ENCODE data around the gene MANF. TPM values are rescaled to one million over a fixed set of nuclear protein-coding genes. Genes with fewer than 3 reads are reported as not detected.

The MANF gene
- total RNA-seq, 1 experiment from 2014 or later: 27.2 TPM

GRCh38 chr3:51389423-51390183 lies 4.5 kb downstream of the MANF start:
- DNase-seq: peak; percentile 85
- H4K20me1 ChIP-seq (ENCODE audit: insufficient read depth, low read depth, low read length): peaks cover 23% of the 10 kb centered on the region
- H3K36me3 ChIP-seq (ENCODE audit: insufficient read depth, low read length): peaks cover 24% of the 10 kb centered on the region; the same call in 1 of the 2 replicates
- H3K9me2 ChIP-seq (replicated peaks; ENCODE audit: insufficient read depth, low read length): no peaks in the 10 kb centered on the region
- H3K27me3 ChIP-seq (ENCODE audit: low read length): no peaks in the 10 kb centered on the region
- peak overlapping the region; percentile 14; the same call in 1 of the 2 replicates for H3K4me3 ChIP-seq (ENCODE audit: low read length)
- H3K9me3 ChIP-seq (ENCODE audit: low read length): no peaks in the 10 kb centered on the region
- peaks cover 67% of the 10 kb centered on the region for H3K4me1 ChIP-seq (ENCODE audit: low read length)
- H3K9ac ChIP-seq (ENCODE audit: low read length): peak overlapping the region; percentile 68
- H3K4me2 ChIP-seq (ENCODE audit: low read depth, low read length, poor library complexity, severe bottlenecking): peak overlapping the region; percentile 57
- no peak overlapping the region for H3K27ac ChIP-seq (ENCODE audit: low read length)
- H3K79me2 ChIP-seq (ENCODE audit: low read length): peaks cover 55% of the 10 kb centered on the region
- H2AFZ ChIP-seq (ENCODE audit: low read length): no peak overlapping the region

GRCh38 chr3:51390246-51391074 lies 5.4 kb downstream of the MANF start:
- Histone ChIP-seq H3K9me3 (ENCODE audit: low read length) (no peaks in the 10 kb centered on the region), H3K4me3 (ENCODE audit: low read length) (peak overlapping the region; percentile 60), H3K4me1 (ENCODE audit: low read length) (peaks cover 67% of the 10 kb centered on the region), H3K27me3 (ENCODE audit: low read length) (no peaks in the 10 kb centered on the region), H3K9me2 (replicated peaks; ENCODE audit: insufficient read depth, low read length) (no peaks in the 10 kb centered on the region), H3K36me3 (ENCODE audit: insufficient read depth, low read length) (peaks cover 30% of the 10 kb centered on the region; the same call in 1 of the 2 replicates), H3K4me2 (ENCODE audit: low read depth, low read length, poor library complexity, severe bottlenecking) (peak overlapping the region; percentile 57), H4K20me1 (ENCODE audit: insufficient read depth, low read depth, low read length) (peaks cover 23% of the 10 kb centered on the region), H3K79me2 (ENCODE audit: low read length) (peaks cover 60% of the 10 kb centered on the region), H3K9ac (ENCODE audit: low read length) (peak overlapping the region; percentile 68), H3K27ac (ENCODE audit: low read length) (peak overlapping the region; percentile 19; the same call in 1 of the 2 replicates), H2AFZ (ENCODE audit: low read length) (no peak overlapping the region)
- DNase-seq: peak; percentile 61

- H3K9me3 ChIP-seq (ENCODE audit: low read length): no peaks in the 10 kb centered on the region
- peak within 1 kb of the TSS; percentile 44; the same call in 1 of the 2 replicates for H3K27ac ChIP-seq (ENCODE audit: low read length)
- H3K4me1 ChIP-seq (ENCODE audit: low read length): peaks cover 65% of the 10 kb centered on the region
- peak; percentile 98 for DNase-seq
- no peaks in the 10 kb centered on the region for H3K9me2 ChIP-seq (replicated peaks; ENCODE audit: insufficient read depth, low read length)
- peaks cover 35% of the 10 kb centered on the region; the same call in 1 of the 2 replicates for H3K36me3 ChIP-seq (ENCODE audit: insufficient read depth, low read length)
- H3K4me3 ChIP-seq (ENCODE audit: low read length): peak within 1 kb of the TSS; percentile 81
- peaks cover 60% of the 10 kb centered on the region for H3K79me2 ChIP-seq (ENCODE audit: low read length)
- H4K20me1 ChIP-seq (ENCODE audit: insufficient read depth, low read depth, low read length): peaks cover 23% of the 10 kb centered on the region
- no peak within 1 kb of the TSS for H2AFZ ChIP-seq (ENCODE audit: low read length)
- no peaks in the 10 kb centered on the region for H3K27me3 ChIP-seq (ENCODE audit: low read length)
- peak within 1 kb of the TSS; percentile 85 for H3K4me2 ChIP-seq (ENCODE audit: low read depth, low read length, poor library complexity, severe bottlenecking)
- H3K9ac ChIP-seq (ENCODE audit: low read length): peak within 1 kb of the TSS; percentile 96
These were observed 6.0 kb downstream of the MANF start, which contains the start of gene RBM15B for GRCh38 chr3:51391075-51391565. RBM15B (plus strand) TSS chr3:51391285; CDS start chr3:51391400, 115 bp downstream.

- Histone ChIP-seq H3K4me2 (ENCODE audit: low read depth, low read length, poor library complexity, severe bottlenecking) (peak overlapping the region; percentile 85), H3K27ac (ENCODE audit: low read length) (peak overlapping the region; percentile 44; the same call in 1 of the 2 replicates), H3K9ac (ENCODE audit: low read length) (peak overlapping the region; percentile 96), H3K79me2 (ENCODE audit: low read length) (peaks cover 60% of the 10 kb centered on the region), H4K20me1 (ENCODE audit: insufficient read depth, low read depth, low read length) (peaks cover 23% of the 10 kb centered on the region), H3K36me3 (ENCODE audit: insufficient read depth, low read length) (peaks cover 41% of the 10 kb centered on the region; the same call in 1 of the 2 replicates), H3K4me1 (ENCODE audit: low read length) (peaks cover 59% of the 10 kb centered on the region), H2AFZ (ENCODE audit: low read length) (no peak overlapping the region), H3K27me3 (ENCODE audit: low read length) (no peaks in the 10 kb centered on the region), H3K9me3 (ENCODE audit: low read length) (no peaks in the 10 kb centered on the region), H3K4me3 (ENCODE audit: low read length) (peak overlapping the region; percentile 81), H3K9me2 (replicated peaks; ENCODE audit: insufficient read depth, low read length) (no peaks in the 10 kb centered on the region)
- peak; percentile 80 for DNase-seq
These were observed 6.7 kb downstream of the MANF start for GRCh38 chr3:51391566-51392354.

- Histone ChIP-seq H3K9ac (ENCODE audit: low read length) (peak overlapping the region; percentile 96), H3K27me3 (ENCODE audit: low read length) (no peaks in the 10 kb centered on the region), H3K27ac (ENCODE audit: low read length) (no peak overlapping the region), H3K4me2 (ENCODE audit: low read depth, low read length, poor library complexity, severe bottlenecking) (peak overlapping the region; percentile 85), H3K4me3 (ENCODE audit: low read length) (peak overlapping the region; percentile 81), H3K4me1 (ENCODE audit: low read length) (peaks cover 52% of the 10 kb centered on the region), H4K20me1 (ENCODE audit: insufficient read depth, low read depth, low read length) (peaks cover 23% of the 10 kb centered on the region), H3K9me2 (replicated peaks; ENCODE audit: insufficient read depth, low read length) (no peaks in the 10 kb centered on the region), H3K79me2 (ENCODE audit: low read length) (peaks cover 59% of the 10 kb centered on the region), H3K36me3 (ENCODE audit: insufficient read depth, low read length) (peaks cover 46% of the 10 kb centered on the region; the same call in 1 of the 2 replicates), H3K9me3 (ENCODE audit: low read length) (no peaks in the 10 kb centered on the region), H2AFZ (ENCODE audit: low read length) (no peak overlapping the region)
- no peak for DNase-seq
These were observed 7.5 kb downstream of the MANF start for GRCh38 chr3:51392355-51393133.

- Histone ChIP-seq H3K27me3 (ENCODE audit: low read length) (no peaks in the 10 kb centered on the region), H3K9me2 (replicated peaks; ENCODE audit: insufficient read depth, low read length) (no peaks in the 10 kb centered on the region), H3K4me1 (ENCODE audit: low read length) (peaks cover 46% of the 10 kb centered on the region), H3K79me2 (ENCODE audit: low read length) (peaks cover 56% of the 10 kb centered on the region), H3K36me3 (ENCODE audit: insufficient read depth, low read length) (peaks cover 43% of the 10 kb centered on the region; the same call in 1 of the 2 replicates), H3K4me3 (ENCODE audit: low read length) (no peak overlapping the region), H3K9me3 (ENCODE audit: low read length) (no peaks in the 10 kb centered on the region), H4K20me1 (ENCODE audit: insufficient read depth, low read depth, low read length) (peaks cover 23% of the 10 kb centered on the region), H3K4me2 (ENCODE audit: low read depth, low read length, poor library complexity, severe bottlenecking) (peak overlapping the region; percentile 85), H2AFZ (ENCODE audit: low read length) (no peak overlapping the region), H3K9ac (ENCODE audit: low read length) (no peak overlapping the region), H3K27ac (ENCODE audit: low read length) (no peak overlapping the region)
- DNase-seq: no peak
These were observed 8.0 kb downstream of the MANF start for GRCh38 chr3:51393134-51393495.

GRCh38 chr3:51393564-51393963 lies 8.5 kb downstream of the MANF start:
- Histone ChIP-seq H3K4me2 (ENCODE audit: low read depth, low read length, poor library complexity, severe bottlenecking) (no peak overlapping the region), H3K27ac (ENCODE audit: low read length) (no peak overlapping the region), H3K9me3 (ENCODE audit: low read length) (no peaks in the 10 kb centered on the region), H3K9me2 (replicated peaks; ENCODE audit: insufficient read depth, low read length) (no peaks in the 10 kb centered on the region), H3K4me3 (ENCODE audit: low read length) (no peak overlapping the region), H3K27me3 (ENCODE audit: low read length) (no peaks in the 10 kb centered on the region), H3K4me1 (ENCODE audit: low read length) (peaks cover 41% of the 10 kb centered on the region), H3K36me3 (ENCODE audit: insufficient read depth, low read length) (peaks cover 43% of the 10 kb centered on the region; the same call in 1 of the 2 replicates), H3K79me2 (ENCODE audit: low read length) (peaks cover 56% of the 10 kb centered on the region), H3K9ac (ENCODE audit: low read length) (no peak overlapping the region), H4K20me1 (ENCODE audit: insufficient read depth, low read depth, low read length) (peaks cover 23% of the 10 kb centered on the region), H2AFZ (ENCODE audit: low read length) (no peak overlapping the region)
- DNase-seq: no peak

Measured in Karpas-422 (cell line).